H1 (cell line): Measurements from ENCODE around the gene SRRM4. TPM values are rescaled to one million over a fixed set of nuclear protein-coding genes. Genes with fewer than 3 reads are reported as not detected.

ENCODE experiments used
- CTCF ChIA-PET: fragments of 300-600 bp; sonication (Branson Sonifier 250); formaldehyde crosslinking; loops from one replicate; lab custom pipeline; 2021; ENCODE audit not compliant: partially characterized antibody; lab: Charles Lee
- POLR2A ChIA-PET: fragments of 300-600 bp; sonication (Branson Sonifier 250); formaldehyde crosslinking; loops from one replicate; lab custom pipeline; 2021; ENCODE audit warnings: inconsistent platforms; ENCODE audit not compliant: partially characterized antibody; lab: Charles Lee
- DNase-seq, 2 experiments: peaks; one replicate each; pipeline versions ENCODE4 v3.0.0 to v3.0.0-alpha.2; 2010 to 2022; ENCODE audit warnings: low spot score in 2 of 2, low read depth in 1 of 2, mixed read lengths in 1 of 2
- FAIRE-seq: peaks from 2 replicates; lab custom pipeline; 2011; peaks lifted over from hg19 to GRCh38; lab: Jason Lieb, UNC
- H2AFZ ChIP-seq: 2 replicates; pipeline ENCODE4 v1.8.1; 2012; ENCODE audit warnings: low read length, inconsistent platforms
- H2AK5ac ChIP-seq: 2 replicates; pipeline ENCODE4 v1.6.1; 2013; ENCODE audit warnings: low read depth, low read length
- H2BK120ac ChIP-seq: replicated peaks from 2 replicates; pipeline ENCODE3; 2013; ENCODE audit warnings: low read depth, low read length, inconsistent platforms
- H2BK12ac ChIP-seq: 2 replicates; pipeline ENCODE4 v1.6.1; 2013; ENCODE audit warnings: low read depth, low read length
- H2BK15ac ChIP-seq: 2 replicates; pipeline ENCODE4 v1.6.1; 2013; ENCODE audit warnings: low read length
- H2BK20ac ChIP-seq: 2 replicates; pipeline ENCODE4 v1.6.1; 2013; ENCODE audit warnings: low read length
- H2BK5ac ChIP-seq: 2 replicates; pipeline ENCODE4 v1.6.1; 2013; ENCODE audit warnings: low read depth, low read length
- H3K14ac ChIP-seq: 2 replicates; pipeline ENCODE4 v1.6.1; 2013; ENCODE audit warnings: inconsistent platforms; ENCODE audit not compliant: insufficient read length
- H3K18ac ChIP-seq: 2 replicates; pipeline ENCODE4 v1.6.1; 2013; ENCODE audit warnings: low read length; ENCODE audit errors: extremely low read depth
- H3K23ac ChIP-seq: 2 replicates; pipeline ENCODE4 v1.6.1; 2013; ENCODE audit warnings: inconsistent platforms; ENCODE audit not compliant: insufficient read length
- H3K23me2 ChIP-seq: 2 replicates; pipeline ENCODE4 v1.6.1; 2013; ENCODE audit warnings: low read depth, low read length
- H3K27ac ChIP-seq: 2 replicates; pipeline ENCODE4 v1.6.1; 2011; ENCODE audit warnings: low read depth, low read length, inconsistent platforms
- H3K27me3 ChIP-seq, 4 experiments: replicated peaks in 1 of 4; 1 replicate in 1 of 4; 2 replicates in 3 of 4; pipeline versions ENCODE4 v1.6.1 to v1.8.1; 2011 to 2013; ENCODE audit warnings: low read length in 3 of 4, mild to moderate bottlenecking in 3 of 4, inconsistent platforms in 2 of 4, mixed read lengths in 2 of 4, moderate library complexity in 1 of 4; ENCODE audit not compliant: control insufficient read depth in 3 of 4, insufficient read depth in 3 of 4; ENCODE audit errors: extremely low read depth in 1 of 4
- H3K36me3 ChIP-seq, 4 experiments: 2 replicates each; pipeline versions ENCODE4 v1.6.1 to v1.8.1; 2011 to 2013; ENCODE audit warnings: mild to moderate bottlenecking in 4 of 4, low read length in 3 of 4, moderate library complexity in 2 of 4, control low read depth in 1 of 4, inconsistent platforms in 1 of 4; ENCODE audit not compliant: insufficient read depth in 4 of 4, control insufficient read depth in 2 of 4
- H3K4ac ChIP-seq: replicated peaks from 2 replicates; pipeline ENCODE3; 2013; ENCODE audit warnings: low read length, low read depth, mixed read lengths, inconsistent platforms; ENCODE audit not compliant: insufficient read length
- H3K4me1 ChIP-seq, 4 experiments: replicated peaks in 1 of 4; 1 replicate in 1 of 4; 2 replicates in 3 of 4; pipeline versions ENCODE4 v1.6.1 to v1.8.1; 2011 to 2013; ENCODE audit warnings: low read length in 3 of 4, inconsistent platforms in 2 of 4, mixed read lengths in 1 of 4; ENCODE audit not compliant: insufficient read depth in 4 of 4, control insufficient read depth in 3 of 4
- H3K4me2 ChIP-seq, 2 experiments: 2 replicates each; pipeline versions ENCODE4 v1.6.1 to v1.8.1; 2011 to 2013; ENCODE audit warnings: low read depth in 2 of 2, low read length in 2 of 2, control low read depth in 1 of 2, inconsistent platforms in 1 of 2, mild to moderate bottlenecking in 1 of 2; ENCODE audit not compliant: insufficient read depth in 1 of 2
- H3K4me3 ChIP-seq, 4 experiments: fragments of 200-600, 300-600 bp in 1 of 4; sonication (generic), shearing (Covaris generic), sonication (Bioruptor Twin) in 1 of 4; 2 replicates each; pipeline versions ENCODE4 v1.5.1 to v1.8.1; 2011 to 2016; ENCODE audit warnings: low read length in 4 of 4, low read depth in 3 of 4, control low read depth in 2 of 4, inconsistent platforms in 2 of 4, mild to moderate bottlenecking in 2 of 4, mixed read lengths in 1 of 4, moderate library complexity in 1 of 4; ENCODE audit not compliant: insufficient read depth in 2 of 4; ENCODE audit errors: extremely low read depth in 1 of 4
- H3K56ac ChIP-seq: replicated peaks from 2 replicates; pipeline ENCODE3; 2013; ENCODE audit warnings: low read depth, mild to moderate bottlenecking, mixed read lengths, low read length, inconsistent platforms; ENCODE audit not compliant: insufficient read length
- H3K79me1 ChIP-seq: 2 replicates; pipeline ENCODE4 v1.6.1; 2013; ENCODE audit warnings: low read depth, low read length, control low read depth
- H3K79me2 ChIP-seq, 2 experiments: 2 replicates each; pipeline versions ENCODE4 v1.6.1 to v1.8.1; 2012 to 2013; ENCODE audit warnings: low read length in 2 of 2, mild to moderate bottlenecking in 2 of 2, inconsistent platforms in 1 of 2; ENCODE audit not compliant: insufficient read depth in 2 of 2, control insufficient read depth in 1 of 2
- H3K9ac ChIP-seq, 4 experiments: replicated peaks in 1 of 4; 1 replicate in 1 of 4; 2 replicates in 3 of 4; pipeline versions ENCODE4 v1.6.1 to v1.8.1; 2011 to 2013; ENCODE audit warnings: low read depth in 3 of 4, low read length in 3 of 4, control low read depth in 2 of 4, mild to moderate bottlenecking in 2 of 4, moderate library complexity in 2 of 4, inconsistent platforms in 1 of 4; ENCODE audit errors: extremely low read depth in 1 of 4
- H3K9me3 ChIP-seq, 2 experiments: 2 replicates each; pipeline versions ENCODE4 v1.6.1 to v1.8.1; 2012 to 2013; ENCODE audit warnings: mild to moderate bottlenecking in 2 of 2, moderate library complexity in 2 of 2, control low read depth in 1 of 2, inconsistent platforms in 1 of 2, low read depth in 1 of 2, low read length in 1 of 2, mixed read lengths in 1 of 2; ENCODE audit not compliant: insufficient read depth in 2 of 2
- H4K20me1 ChIP-seq, 2 experiments: replicated peaks in 1 of 2; 2 replicates each; pipeline versions ENCODE3 to v1.8.1; 2011 to 2013; ENCODE audit warnings: inconsistent platforms in 2 of 2, low read length in 2 of 2, mild to moderate bottlenecking in 1 of 2; ENCODE audit not compliant: insufficient read depth in 2 of 2, control insufficient read depth in 1 of 2
- H4K5ac ChIP-seq: 2 replicates; pipeline ENCODE4 v1.6.1; 2013; ENCODE audit warnings: low read length, low read depth, mixed read lengths, inconsistent platforms; ENCODE audit not compliant: insufficient read length
- H4K8ac ChIP-seq: 2 replicates; pipeline ENCODE4 v1.8.0; 2013; ENCODE audit warnings: mild to moderate bottlenecking, moderate library complexity, low read length, inconsistent platforms; ENCODE audit not compliant: insufficient read depth; ENCODE audit errors: extremely low read depth
- H4K91ac ChIP-seq: replicated peaks from 2 replicates; pipeline ENCODE3; 2013; ENCODE audit warnings: low read length, mixed read lengths, inconsistent platforms; ENCODE audit not compliant: insufficient read length
- CHD1 ChIP-seq: IDR thresholded peaks from 2 replicates; pipeline ENCODE4 v1.6.1; 2012; ENCODE audit warnings: low read depth, low read length, improper control_type of control experiment
- CHD2 ChIP-seq: IDR thresholded peaks from 2 replicates; pipeline ENCODE4 v1.6.1; 2012; ENCODE audit warnings: low read length, improper control_type of control experiment
- JUND ChIP-seq: IDR thresholded peaks from 2 replicates; pipeline ENCODE4 v1.6.1; 2011; ENCODE audit warnings: mild to moderate bottlenecking, improper control_type of control experiment, low read length
- NANOG ChIP-seq: IDR thresholded peaks from 2 replicates; pipeline ENCODE4 v1.6.1; 2011; ENCODE audit warnings: low read length, low read depth, mild to moderate bottlenecking, inconsistent platforms; ENCODE audit not compliant: insufficient read depth, poor library complexity, severe bottlenecking
- POLR2AphosphoS5 ChIP-seq: IDR thresholded peaks from 2 replicates; pipeline ENCODE4 v1.6.1; 2011; ENCODE audit warnings: low read depth, low read length
- RNF2 ChIP-seq: fragments of 200-900, 300-1000 bp; sonication (generic); IDR thresholded peaks from 2 replicates; pipeline ENCODE4 v1.7.1; 2016; ENCODE audit warnings: borderline replicate concordance, low read depth, mild to moderate bottlenecking, antibody characterized with exemption, low read length; ENCODE audit not compliant: poor library complexity, severe bottlenecking; ENCODE audit errors: missing control alignments
- SAP30 ChIP-seq: fragments of 300-600 bp; sonication (generic); IDR thresholded peaks from 2 replicates; pipeline ENCODE4 v1.7.1; 2012; ENCODE audit warnings: low read length, moderate library complexity, mild to moderate bottlenecking, inconsistent platforms; ENCODE audit not compliant: insufficient read depth, insufficient replicate concordance
- SIN3A ChIP-seq, 2 experiments: IDR thresholded peaks in 1 of 2; conservative IDR thresholded peaks in 1 of 2; 2 replicates each; pipeline ENCODE4 v1.6.1; 2011 to 2012; ENCODE audit warnings: low read length in 2 of 2, improper control_type of control experiment in 1 of 2, low read depth in 1 of 2, mild to moderate bottlenecking in 1 of 2
- SRF ChIP-seq: IDR thresholded peaks from 2 replicates; pipeline ENCODE4 v1.6.1; 2011; ENCODE audit warnings: mild to moderate bottlenecking, low read depth, low read length, moderate library complexity
- TEAD4 ChIP-seq: IDR thresholded peaks from 2 replicates; pipeline ENCODE4 v1.6.1; 2012; ENCODE audit warnings: low read depth, low read length, inconsistent platforms, mixed read lengths
- YY1 ChIP-seq: IDR thresholded peaks from 2 replicates; pipeline ENCODE4 v1.6.1; 2011; ENCODE audit warnings: low read depth, mild to moderate bottlenecking, low read length
- WGBS, 2 experiments: shearing (Covaris generic) in 1 of 2; methylation state at CpG; one replicate each; pipeline versions ENCODE4 v1.1.6 to v1.1.7; 2013 to 2015; ENCODE audit warnings: low lambda C conversion rate in 2 of 2, mixed read lengths in 2 of 2, inconsistent platforms in 1 of 2, low coverage in 1 of 2, missing lambda C conversion rate in 1 of 2; ENCODE audit not compliant: insufficient replicate concordance in 2 of 2, insufficient coverage in 1 of 2, insufficient read length in 1 of 2; ENCODE audit errors: extremely low coverage in 1 of 2, missing lambda C conversion rate in 1 of 2; 5-methylcytosine and 5-hydroxymethylcytosine counted together
- polyA plus RNA-seq, 7 experiments: library from polyadenylated mRNA; depleted of rRNA in 3 of 7; stranded (reverse) in 5 of 7; unstranded in 2 of 7; fragments of >200 nt in 5 of 7; fragments of 200-250 nt in 2 of 7; gene quantifications; 1 replicate in 5 of 7; 2 replicates in 1 of 7; 4 replicates in 1 of 7; pipeline versions ENCODE4 v1.2.1 to v1.2.3, GENCODE V29; 2011 to 2013; ENCODE audit warnings: missing spikeins in 2 of 7, mixed read lengths in 2 of 7
- total RNA-seq: library from RNA; stranded (reverse); fragmentation: NEBNext Ultra II Directional; extraction: Animal tissue kit (Norgen Biotek cat#: 25700); gene quantifications from 2 replicates; pipeline ENCODE4 v1.2.1, GENCODE V29; 2021

The SRRM4 gene
- total and polyA plus RNA-seq, 2 of the 8 experiments (the other 6 are each of a cell fraction or from before 2014, with no cell fraction given): 0.53 to 1.1 TPM

GRCh38 chr12:118980407-118981014 is 830 bp upstream of the SRRM4 start:
- no peak overlapping the region for H3K27ac ChIP-seq
- CTCF ChIA-PET: interaction anchor here (0.6 to 1.8 kb wide), 5 partner anchors 23 to 57 kb away, joined by 3 to 7 read pairs (median 5); no protein-coding TSS in a partner anchor
- peak; percentile 21 to 94; a peak in 2 of 4 replicates for TF ChIP-seq SIN3A (conservative IDR thresholded peaks at IDR 0.05 in 1 of 2, IDR thresholded peaks at IDR 0.05 in 1 of 2; ENCODE audit: low read depth in 1 of 2, low read length in 2 of 2)
- TF ChIP-seq RNF2: no peak
- TF ChIP-seq TEAD4: no peak
- no peak for TF ChIP-seq CHD2
- TF ChIP-seq YY1: no peak
- no peak for TF ChIP-seq SRF
- peak; percentile 58 for TF ChIP-seq SAP30
- TF ChIP-seq NANOG: no peak
- no peak for TF ChIP-seq POLR2AphosphoS5
- no peak for TF ChIP-seq JUND
- no peak for TF ChIP-seq CHD1

More at GRCh38 chr12:118980407-118981014, 830 bp upstream of the SRRM4 start:
- Histone ChIP-seq H2BK20ac (no peak overlapping the region), H3K36me3 (no peaks in the 10 kb centered on the region), H4K91ac (no peak overlapping the region), H2BK12ac (no peak overlapping the region), H3K4ac (no peak overlapping the region), H3K4me2 (peak overlapping the region; percentile 90 to 95), H2AFZ (peak overlapping the region; percentile 89; the same call in 1 of the 2 replicates), H2AK5ac (no peak overlapping the region), H3K4me1 (peaks cover 0 to 3% (median under 1%) of the 10 kb centered on the region in 4 experiments; a peak in 2 of 7 replicates), H3K23ac (no peak overlapping the region), H2BK5ac (no peak overlapping the region; the same call in 1 of the 2 replicates), H2BK120ac (no peak overlapping the region), H3K9ac (0 out of 7 replicates have a peak overlapping the region, but pooled peaks of 1 of the 4 experiments have one; percentile 19), H3K27me3 (peaks cover 0 to 23% (median 14%) of the 10 kb centered on the region in 4 experiments; a peak in 6 of 7 replicates), H3K4me3 (peak overlapping the region; percentile 70 to 97 (median 74)), H3K56ac (no peak overlapping the region), H2BK15ac (no peak overlapping the region), H3K18ac (0 out of 2 replicates have a peak overlapping the region, but pooled peaks have one; percentile 73), H3K79me2 (no peaks in the 10 kb centered on the region), H3K23me2 (peaks cover 13% of the 10 kb centered on the region), H3K14ac (no peak overlapping the region), H4K20me1 (no peaks in the 10 kb centered on the region), H4K8ac (no peak overlapping the region; the same call in 1 of the 2 replicates), H3K79me1 (no peaks in the 10 kb centered on the region), H3K9me3 (no peaks in the 10 kb centered on the region), H4K5ac (peak overlapping the region; percentile 10)
- 2% methylated on average over 22 of the region's 29 CpGs; no CpG with 5 or more reads in 1 of the 2 experiments for WGBS, 2 experiments
- POLR2A ChIA-PET: interaction anchor here (0.7 to 0.8 kb wide), 2 partner anchors 21 to 174 kb away, joined by 3 read pairs; no protein-coding TSS in a partner anchor
- FAIRE-seq (no peak), DNase-seq (peak in 1 of 2 experiments; percentile 75)
